Astrocyte of the spinal cord (primary cell): ENCODE data around the gene ECSIT.
A peak's percentile ranks its signal among the peaks of the same experiment; 100 is the strongest.
"Not testable (repeated sequence)": the region's sequence is repeated elsewhere in the genome, so short reads cannot be mapped to it uniquely, and the experiment has no call there.

Source experiments
- DNase-seq: peaks from one replicate; pipeline ENCODE4 v3.0.0; 2011; ENCODE audit warnings: low read depth, low spot score
- H3K4me3 ChIP-seq: 2 replicates; pipeline ENCODE4 v1.5.1; 2011; ENCODE audit warnings: low read depth, mild to moderate bottlenecking, low read length, moderate library complexity
- CTCF ChIP-seq: IDR thresholded peaks from 2 replicates; pipeline ENCODE4 v1.5.1; 2012; ENCODE audit warnings: low read depth, mild to moderate bottlenecking, low read length, inconsistent platforms
- in situ Hi-C: cut with HindIII; loops from 2 replicates; pipeline ENCODE4 v1.10.0; 2017; ENCODE audit warnings: low sequenced_read_pairs

ECSIT gene

GRCh38 chr19:11566164-11566563, 37.2 kb upstream of the ECSIT start:
- no peak for TF ChIP-seq CTCF
- in situ Hi-C loops: no loop called here
- H3K4me3 ChIP-seq: no peak overlapping the region
- DNase-seq: no peak

GRCh38 chr19:11565649-11565980, 36.7 kb upstream of the ECSIT start:
- DNase-seq, in situ Hi-C loops, H3K4me3 ChIP-seq: not testable (repeated sequence)

- in situ Hi-C loops, H3K4me3 ChIP-seq, DNase-seq: not testable (repeated sequence)
Observed at GRCh38 chr19:11564082-11564807, 35.3 kb upstream of the ECSIT start.

- no peak for DNase-seq
- H3K4me3 ChIP-seq: no peak overlapping the region
- in situ Hi-C loops: no loop called here
- TF ChIP-seq CTCF: no peak
Observed at GRCh38 chr19:11563532-11563931, 34.6 kb upstream of the ECSIT start.

- TF ChIP-seq CTCF: peak; percentile 62
- peak; percentile 66 for DNase-seq
- in situ Hi-C loops: no loop called here
- H3K4me3 ChIP-seq: no peak overlapping the region
Observed at GRCh38 chr19:11560404-11561051, 31.6 kb upstream of the ECSIT start.

- H3K4me3 ChIP-seq: peak within 1 kb of the TSS; percentile 89
- peak; percentile 98 for DNase-seq
- TF ChIP-seq CTCF: peak; percentile 45
- in situ Hi-C loops: no loop called here
Observed at GRCh38 chr19:11558881-11559828, 30.2 kb upstream of the ECSIT start, which contains the start of gene ELOF1. TSS of gene ELOF1 (minus strand) at chr19:11559230. CDS start at chr19:11554347, 4,883 bp downstream.

GRCh38 chr19:11556634-11557420, 27.9 kb upstream of the ECSIT start:
- in situ Hi-C loops: no loop called here
- no peak overlapping the region for H3K4me3 ChIP-seq
- DNase-seq: no peak
- TF ChIP-seq CTCF: no peak
